HG03103 (cell line): ENCODE results near the gene PDE10A.

Source experiments
- ATAC-seq: cut with Tn5 transposase; IDR thresholded peaks from one replicate; pipeline ENCODE4 v1.9.1; 2021; ENCODE audit warnings: low read depth; ENCODE audit not compliant: unreplicated experiment

PDE10A gene

DNA sequence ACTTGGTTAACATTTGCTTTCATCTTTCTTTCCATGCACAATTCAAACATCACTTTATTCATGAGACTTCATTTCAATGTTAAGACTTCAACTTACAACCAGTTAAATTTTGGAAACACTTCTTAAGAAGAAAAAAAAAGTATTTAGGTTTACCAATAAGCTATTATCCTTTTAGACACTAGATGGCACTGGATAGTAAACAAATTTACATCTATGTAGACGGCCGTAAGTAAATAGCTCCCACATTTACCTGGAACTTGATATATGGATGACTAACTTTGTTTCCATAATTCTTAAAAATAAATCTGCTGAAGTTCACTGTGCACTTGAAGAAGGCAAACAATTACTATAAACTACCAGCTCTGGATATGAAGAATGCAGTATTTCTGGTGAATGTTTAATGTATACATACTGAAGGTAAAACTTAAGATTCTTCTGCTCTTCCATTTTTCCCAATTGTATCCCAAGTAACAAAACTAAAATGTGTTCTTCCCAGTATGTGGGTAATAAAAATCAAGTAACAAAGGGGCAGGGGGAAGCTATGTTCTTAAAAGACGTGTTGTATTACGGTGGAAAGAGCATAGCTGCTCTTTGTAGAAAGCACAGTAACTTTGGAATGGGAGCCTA is 223.0 kb downstream of the PDE10A start:
- no peak for ATAC-seq

DNA sequence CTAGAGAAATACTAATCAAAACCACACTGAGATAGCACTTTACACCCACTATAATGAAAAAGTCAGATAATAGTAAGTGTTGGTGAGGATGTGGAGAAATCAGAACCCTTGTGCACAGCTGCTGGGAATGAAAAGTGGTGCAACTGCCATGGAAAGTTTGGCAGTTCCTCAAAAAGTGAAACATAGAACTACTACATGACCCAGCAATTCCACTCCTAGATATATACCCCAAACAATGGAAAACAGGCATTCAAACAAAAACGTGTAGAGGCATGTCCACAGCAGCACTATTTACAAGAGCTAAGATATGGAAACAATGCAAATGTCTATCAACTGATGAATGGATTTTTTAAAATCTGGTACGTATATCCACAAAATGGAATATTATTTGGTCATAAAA is 236.1 kb downstream of the PDE10A start:
- ATAC-seq = no peak

DNA sequence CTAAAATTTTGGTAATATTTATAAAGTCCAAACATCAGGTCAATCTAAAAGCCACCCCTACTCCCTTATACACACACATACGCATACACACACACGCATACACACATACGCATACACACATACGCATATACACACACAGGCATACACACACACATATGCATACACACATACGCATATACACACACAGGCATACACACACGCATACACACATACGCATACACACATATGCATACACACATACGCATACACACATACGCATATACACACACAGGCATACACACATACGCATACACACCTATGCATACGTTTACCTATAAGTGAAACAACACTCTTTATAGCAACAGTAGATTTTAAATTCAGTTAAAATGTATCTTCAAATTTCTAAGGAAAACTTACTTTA is 240.8 kb downstream of the PDE10A start:
- ATAC-seq = no peak

DNA sequence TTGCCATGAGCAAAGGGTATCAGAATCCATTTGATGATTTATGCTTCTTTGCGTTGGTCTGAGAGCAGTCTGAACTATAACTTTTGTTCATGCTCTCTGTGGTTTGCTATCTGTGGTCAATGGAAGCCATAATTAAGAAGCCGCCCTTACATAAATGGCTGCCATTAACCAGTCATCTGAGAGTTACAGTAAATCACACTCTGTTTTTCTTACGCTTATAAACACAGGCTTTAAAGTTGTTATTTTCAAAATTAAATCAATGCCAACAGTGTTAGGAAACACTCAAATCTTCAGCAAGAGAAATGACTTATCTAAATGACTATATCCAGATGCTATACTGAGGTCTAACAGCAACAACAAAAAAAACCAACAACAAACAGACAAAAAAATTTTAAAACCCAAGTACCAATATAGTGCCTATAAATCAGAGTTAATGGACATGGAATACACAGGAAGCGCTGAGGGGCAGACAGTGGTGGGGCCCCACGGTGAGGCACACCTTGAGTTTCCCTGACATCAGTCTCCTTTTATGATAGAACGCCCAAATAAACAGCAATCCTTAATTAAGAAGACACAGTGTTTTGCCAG is 245.7 kb downstream of the PDE10A start:
- no peak for ATAC-seq

DNA sequence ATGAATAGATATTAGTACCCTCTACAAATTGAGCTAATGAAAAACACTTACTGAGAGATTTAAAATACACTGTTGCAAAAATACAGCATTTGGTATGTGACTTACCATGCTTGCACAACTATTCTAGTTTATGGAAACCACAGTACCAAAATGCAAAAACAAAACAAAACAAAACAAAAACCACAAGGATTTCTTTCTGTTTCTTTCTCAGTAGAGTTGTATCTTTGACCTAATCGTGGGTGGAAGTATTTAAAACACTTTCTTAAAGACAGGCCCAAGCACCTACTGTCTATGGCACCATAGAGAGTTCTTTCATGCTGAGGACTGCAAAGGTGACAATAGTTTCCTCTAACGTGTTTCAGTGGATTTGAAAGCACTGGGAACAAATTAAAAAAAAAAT is 258.3 kb downstream of the PDE10A start:
- ATAC-seq = no peak

DNA sequence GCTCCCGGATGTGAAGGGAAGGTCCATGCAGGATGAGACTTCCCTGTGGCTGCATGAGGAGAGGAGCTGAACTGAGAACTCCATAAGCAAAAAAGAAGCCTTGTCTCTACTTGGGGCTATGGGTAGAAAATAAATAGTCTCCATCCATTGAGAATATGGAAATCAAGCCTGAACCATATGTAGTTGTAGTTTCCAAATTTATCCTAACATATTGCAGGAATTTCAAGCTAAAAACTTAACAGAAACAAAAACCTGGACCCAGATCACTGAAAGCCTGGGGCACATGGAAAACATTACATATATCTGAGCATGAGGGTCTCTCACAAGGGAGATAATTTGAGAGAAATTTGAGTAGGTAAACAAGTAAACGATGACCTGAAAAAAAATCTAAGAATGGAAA is 258.7 kb downstream of the PDE10A start:
- ATAC-seq = no peak

DNA sequence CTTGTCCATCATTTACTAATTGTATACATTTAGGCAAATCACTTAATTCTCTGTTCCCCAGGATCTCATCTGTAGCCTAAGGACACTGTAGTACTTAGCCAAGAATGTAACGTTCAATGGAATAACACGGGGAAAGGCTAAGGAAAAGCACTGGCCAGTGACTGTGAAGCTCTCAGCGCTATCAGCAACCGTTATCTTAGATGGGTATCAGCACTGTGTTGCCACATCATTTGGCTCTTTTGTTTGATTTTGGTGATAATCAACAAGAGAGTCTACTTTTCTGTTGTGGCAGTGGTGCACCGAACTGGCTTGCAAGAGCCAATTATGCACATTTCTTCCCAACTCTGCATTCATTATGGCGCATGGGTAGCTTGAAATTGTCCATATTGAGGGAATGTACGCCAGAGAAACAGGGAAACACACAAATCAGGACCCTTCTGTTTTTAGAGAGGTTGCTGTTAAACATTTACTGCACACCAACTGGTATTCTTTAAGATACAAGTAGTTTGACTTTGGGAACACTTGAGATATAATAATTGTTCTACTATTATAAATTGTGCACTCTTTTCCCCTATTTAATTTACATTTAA is 259.9 kb downstream of the PDE10A start:
- no peak for ATAC-seq

DNA sequence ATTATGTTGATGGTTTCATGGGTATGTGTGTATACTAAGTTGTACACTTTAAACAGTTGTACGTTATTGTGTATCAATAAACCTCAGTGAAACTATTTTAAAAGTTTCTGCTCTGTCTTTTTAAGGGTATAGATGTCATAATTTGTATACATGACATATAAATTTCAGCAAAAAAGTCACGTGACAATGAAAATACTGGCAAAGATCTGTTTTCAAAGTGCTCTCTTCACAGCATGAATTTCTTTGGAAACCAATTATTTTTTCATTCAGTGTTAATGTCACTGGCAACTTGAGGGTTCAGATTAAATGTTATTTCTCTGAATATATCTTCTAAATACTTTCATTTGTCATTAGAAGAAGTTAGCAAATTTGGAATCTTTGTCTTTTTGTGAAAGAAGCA is 261.9 kb downstream of the PDE10A start:
- ATAC-seq = no peak

DNA sequence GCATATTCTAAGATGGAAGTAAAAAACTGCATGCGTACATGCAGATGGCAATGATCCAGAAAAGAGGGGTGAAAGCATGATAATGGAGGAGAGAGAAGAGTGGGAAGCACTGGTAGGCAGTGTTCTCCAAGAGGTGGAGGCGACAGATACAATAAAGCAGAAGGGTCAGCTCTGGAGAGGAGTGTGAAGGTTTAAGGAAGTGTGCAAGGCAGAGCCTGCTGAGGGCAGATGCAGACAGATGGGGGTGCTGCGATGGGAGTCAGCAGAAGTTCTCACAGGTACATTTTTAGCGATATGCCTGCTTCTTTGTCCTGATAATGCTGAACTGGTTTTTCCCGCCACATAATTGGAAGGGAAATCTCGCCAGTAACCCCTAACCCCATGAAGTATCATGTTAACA is 272.6 kb downstream of the PDE10A start:
- ATAC-seq = no peak

DNA sequence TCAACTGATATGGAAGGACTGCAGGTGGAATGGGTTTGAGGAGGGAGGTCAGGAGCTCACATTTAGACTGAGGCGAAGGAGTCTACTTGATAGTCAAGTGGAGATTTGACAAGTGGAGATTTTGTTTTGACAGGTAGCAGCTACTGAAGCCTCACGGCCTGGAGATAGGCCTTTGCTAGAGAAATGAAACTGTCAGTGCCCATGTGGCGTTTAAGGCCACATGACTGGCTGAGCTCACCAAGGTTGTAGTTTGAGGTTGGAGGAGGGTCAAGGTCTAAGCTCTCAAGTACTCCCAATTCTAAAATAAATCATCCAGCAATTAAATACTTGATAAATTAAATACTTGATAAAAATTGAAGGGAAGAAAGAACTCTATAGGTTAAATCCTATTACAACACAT is 273.5 kb downstream of the PDE10A start:
- no peak for ATAC-seq

DNA sequence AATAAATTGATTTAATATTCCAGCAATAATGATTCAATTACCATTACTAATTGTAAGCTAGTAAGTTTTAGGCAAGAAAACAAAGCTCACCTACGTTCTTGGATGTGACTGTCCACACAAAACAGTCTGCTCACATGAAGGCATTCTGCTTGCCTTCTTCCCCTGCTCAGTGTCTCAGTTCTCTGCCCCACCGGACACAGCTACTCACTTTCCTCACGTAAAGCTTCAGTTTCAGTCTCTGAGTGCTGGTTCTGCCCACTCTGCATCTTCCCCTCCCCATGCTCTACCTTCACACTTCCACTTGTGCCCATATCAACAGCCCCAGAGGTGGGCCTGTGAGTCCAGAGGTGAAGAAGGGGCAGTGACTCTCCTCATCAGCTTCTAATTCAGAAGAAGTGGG is 279.7 kb downstream of the PDE10A start:
- no peak for ATAC-seq

DNA sequence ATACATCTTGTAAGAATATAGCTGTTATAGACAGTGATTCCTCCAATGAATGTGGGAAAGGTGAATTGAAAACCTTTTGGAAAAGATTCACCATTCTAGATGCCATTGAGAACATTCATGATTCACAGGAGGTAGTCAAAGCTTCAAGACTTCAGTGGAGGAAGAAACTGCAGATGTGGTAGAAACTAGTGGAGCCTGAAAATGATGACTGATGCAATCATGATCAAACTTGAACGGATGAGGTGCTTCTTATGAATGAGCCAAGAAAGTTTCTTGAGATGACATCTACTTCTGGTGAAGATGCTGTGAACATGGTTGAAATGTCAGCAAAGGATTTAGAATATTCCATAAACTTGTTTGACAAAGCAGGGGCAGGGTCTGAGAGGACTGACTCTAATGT is 286.9 kb downstream of the PDE10A start:
- no peak for ATAC-seq

DNA sequence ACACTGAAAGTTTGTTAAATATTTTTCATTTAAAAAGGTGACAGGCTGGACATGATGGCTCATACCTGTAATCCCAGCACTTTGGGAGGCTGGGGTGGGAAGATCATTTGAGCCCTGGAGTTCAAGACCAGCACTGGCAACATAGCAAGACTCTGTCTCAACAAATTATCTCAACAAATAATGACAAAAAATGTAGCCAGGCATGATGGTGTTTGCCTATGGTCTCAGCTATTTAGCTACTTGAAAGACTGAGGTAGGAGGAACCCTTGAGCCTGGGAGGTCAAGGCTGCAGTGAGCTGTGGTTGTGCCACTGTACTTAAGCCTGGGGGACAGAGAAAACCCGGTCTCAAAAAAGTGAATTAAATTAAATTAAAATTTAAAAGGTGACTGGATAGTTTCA is 297.7 kb downstream of the PDE10A start:
- no peak for ATAC-seq

DNA sequence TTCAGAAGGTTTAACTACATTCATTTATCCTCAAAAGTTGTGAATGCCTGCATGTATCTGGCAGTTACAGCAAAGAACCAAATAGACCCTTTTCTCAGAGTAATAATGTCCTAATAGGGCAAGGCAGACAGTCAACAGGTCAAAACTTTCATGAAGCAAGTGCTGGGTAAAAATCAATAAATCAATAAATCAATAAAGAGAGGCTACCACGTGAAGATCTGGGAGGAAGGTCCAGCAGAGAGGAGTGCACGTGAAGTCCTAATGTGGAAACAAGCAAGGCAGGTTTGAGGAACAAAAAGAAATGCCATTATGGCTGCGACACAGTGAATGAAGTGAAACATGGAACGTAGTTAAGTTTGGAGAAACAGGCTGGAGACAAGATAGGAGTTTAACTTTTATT is 317.3 kb downstream of the PDE10A start:
- ATAC-seq = no peak

DNA sequence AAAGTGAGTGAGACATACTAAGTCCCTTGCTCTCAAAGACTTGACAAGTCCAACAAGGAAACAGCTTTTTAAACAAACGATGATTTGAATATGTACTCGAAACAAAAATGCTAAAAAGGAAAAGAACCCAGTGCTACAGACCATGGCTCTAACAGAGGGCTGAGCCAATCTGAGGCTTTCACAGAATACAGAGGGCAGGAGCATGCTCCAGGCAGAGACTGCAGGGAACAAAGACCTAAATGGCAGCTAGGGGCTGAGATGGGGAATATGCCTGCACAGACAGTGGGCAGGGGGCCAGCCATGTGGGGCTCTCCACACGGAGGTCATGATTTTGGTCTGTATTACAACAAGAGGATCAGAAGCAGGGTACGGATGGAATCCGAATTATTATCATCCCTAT is 322.5 kb downstream of the PDE10A start:
- no peak for ATAC-seq

DNA sequence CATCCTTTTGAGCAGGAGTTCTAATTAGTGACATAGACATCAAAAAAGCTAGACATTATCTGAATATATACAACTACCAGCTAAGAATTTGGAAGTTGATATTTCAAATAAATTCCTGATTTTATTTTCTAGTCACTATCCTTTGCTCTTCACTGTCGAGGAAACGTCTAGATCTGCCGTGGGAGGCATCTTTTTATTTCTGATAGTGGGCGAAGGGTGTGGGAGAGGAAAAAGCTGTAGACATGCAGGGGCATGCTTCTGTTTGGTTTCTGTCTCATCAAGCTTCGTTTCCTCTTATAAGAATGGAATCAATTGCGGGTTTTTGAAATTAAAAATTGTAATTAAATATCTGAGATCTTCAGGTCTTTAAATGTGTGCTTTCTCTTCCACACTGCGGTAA is 337.4 kb downstream of the PDE10A start:
- ATAC-seq = no peak

DNA sequence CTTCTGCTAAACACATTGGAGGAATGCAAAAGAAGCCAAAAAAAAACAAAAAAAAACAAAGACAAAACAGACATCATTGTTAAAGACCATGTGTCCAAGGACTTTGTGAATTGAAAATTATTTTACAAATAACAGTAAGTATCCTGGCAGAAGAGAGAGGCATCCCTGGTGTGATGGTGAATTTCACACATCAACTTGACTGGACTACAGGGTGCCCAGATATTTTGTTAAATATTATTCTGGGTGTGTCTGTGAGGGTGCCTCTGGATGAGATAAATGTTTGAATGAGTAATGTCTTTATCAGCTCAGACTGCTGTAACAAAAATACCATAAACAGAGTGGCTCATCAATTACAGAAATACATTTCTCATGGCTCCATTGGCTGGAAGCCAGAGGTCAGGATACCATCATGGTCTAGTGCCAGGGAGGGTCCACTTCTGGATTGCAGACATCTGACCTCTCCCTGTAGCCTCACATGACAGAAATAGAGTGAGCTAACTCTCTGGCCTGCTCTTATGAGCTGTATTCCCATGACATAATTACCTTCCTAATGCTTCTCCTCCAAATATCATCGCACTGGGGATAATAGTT is 341.4 kb downstream of the PDE10A start:
- no peak for ATAC-seq

DNA sequence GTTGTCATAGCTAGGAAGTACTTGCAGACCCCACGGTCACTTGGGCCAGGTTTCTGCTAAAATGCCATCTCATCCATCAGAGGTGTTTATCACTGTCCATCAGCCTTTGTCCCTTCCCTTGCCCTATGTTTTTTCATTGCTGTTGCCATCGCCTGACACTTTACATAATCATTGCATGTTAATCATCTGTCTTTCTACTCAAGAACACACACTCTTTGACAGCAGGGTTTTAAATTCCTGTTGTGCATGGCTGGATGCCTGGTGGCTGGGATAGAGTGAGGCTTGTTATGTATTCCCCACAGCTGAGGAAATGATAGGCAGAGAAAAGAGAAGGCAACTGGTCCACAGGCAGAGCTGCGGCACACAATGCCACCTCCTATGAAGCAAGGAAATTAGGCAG is 341.9 kb downstream of the PDE10A start:
- ATAC-seq = no peak

DNA sequence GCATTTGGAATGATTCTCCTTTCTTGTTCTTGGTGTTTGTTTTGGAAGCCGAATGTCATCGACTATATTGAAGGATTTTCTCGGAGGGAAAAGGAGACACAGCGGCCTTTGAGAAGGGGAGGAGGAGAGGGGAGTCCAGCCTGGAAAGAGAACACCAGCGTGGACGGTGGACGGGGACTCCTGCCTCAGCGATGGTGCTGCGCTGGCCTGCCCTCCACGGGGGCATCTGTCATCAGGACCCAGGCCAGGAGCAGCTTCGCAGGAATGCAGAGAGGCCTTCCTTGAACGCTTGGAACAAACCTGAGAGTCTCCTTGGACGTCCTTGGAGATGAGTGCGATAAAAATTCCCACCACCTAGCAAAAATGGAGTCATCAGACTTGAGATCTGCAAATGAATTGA is 345.3 kb downstream of the PDE10A start:
- no peak for ATAC-seq

DNA sequence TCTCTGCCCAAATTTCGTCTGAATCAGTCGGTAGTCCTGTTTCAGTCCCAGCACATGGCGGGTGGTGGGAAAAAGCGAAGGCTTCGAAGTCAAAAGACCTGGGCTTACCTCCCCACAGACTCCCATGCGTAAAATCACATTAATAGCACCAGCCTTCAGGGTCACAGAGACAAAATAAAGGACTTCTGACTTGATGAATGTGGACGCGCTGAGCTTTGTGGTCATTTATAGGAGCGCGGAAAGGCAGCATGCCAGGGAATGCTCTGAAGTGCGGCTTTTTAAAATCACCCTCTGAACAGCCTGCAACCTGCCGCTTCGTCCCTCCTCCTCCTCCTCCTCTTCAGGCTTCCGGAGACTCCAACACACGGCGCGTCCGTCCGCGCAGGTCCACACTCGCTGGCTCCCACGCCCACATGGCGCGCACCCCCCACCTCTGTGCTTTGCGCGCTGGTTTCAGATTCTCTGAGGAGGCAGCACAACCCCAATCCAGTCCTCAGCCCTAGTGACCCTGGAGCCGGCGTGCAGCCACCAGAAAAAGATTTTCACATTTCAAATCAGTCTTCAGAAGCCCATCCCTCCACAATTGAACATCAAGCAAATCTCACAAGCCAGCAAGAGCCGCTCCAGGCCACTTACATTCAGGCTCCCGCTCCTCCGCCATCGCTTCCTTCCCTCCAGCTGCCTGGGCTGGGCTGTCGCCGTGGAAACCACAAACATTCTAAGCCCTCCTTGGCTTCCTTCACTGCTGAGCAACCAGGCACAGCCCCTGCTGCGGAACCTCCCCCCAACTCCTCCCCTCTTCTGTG is 353.9 kb downstream of the PDE10A start, which contains the start of gene C6orf118:
Gene C6orf118 (minus strand): TSS at position 680 of the 806 bp plus-strand sequence. CDS start 19 bp downstream, at position 661.
- ATAC-seq = no peak

DNA sequence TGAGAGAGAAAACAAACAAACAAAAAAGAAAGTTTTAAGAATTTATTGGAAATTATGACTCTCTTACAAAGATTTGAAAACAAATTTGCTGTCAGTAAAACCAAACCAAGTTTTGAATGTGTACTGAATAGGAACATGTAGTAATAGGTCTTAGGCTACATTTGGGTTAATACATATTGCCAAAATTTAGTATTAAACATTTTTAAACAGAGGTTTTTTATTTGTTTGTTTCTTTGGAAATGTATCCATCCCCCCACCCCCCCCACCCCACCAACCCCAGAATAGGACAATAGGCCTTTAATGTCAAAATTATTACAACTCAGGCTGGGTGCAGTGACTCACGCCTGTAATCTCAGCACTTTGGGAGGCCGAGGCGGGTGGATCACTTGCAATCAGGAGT is 356.1 kb downstream of the PDE10A start:
- no peak for ATAC-seq
